ENCODE measurements around the gene CCDC70. TPM values are rescaled to one million over a fixed set of nuclear protein-coding genes. Genes with fewer than 3 reads are reported as not detected.

Gene CCDC70
- polyA plus RNA-seq (2013, experiment 1 of 2), result not detected
- not detected for polyA plus RNA-seq (2013, experiment 2 of 2)

DNA sequence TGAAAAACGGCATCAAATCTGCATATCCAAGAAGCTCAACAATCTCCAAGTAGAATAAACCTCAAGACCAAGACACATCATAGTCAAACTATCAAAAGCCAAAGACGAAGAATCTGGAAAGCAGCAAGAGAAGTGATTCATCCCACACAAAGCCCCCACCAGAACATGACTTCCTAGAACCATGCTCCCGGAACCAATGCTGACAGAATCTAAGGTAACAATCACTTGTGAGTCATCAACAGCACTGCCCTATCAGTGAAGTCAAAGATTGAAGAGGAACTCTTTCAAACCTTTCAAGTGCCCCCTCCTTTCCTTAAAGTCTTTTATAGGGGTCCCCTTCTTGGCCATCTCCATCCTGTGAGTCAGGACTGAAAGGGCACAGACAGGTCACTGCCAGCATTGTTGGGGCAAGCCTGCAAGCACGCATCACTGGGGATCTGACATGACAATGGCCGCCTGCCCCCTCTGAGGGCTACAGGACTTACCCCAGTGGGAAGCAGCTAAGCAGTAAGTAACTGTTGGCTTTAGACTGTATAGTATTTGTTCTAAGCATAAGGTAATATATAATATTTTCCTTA lies at the start of gene CCDC70:
Gene CCDC70 (plus strand): TSS at position 247 of the 578 bp plus-strand sequence. CDS start 3,443 bp downstream, outside the sequence.
- Histone ChIP-seq H3K9me3 (ENCODE audit: insufficient read depth, low read depth, low read length) (no peaks in the 10 kb centered on the region), H3K4me3 (ENCODE audit: low read length) (no peak within 1 kb of the TSS), H3K9ac (ENCODE audit: low read depth, low read length) (no peak within 1 kb of the TSS), H3K27me3 (ENCODE audit: insufficient read depth, low read length) (0 out of 2 replicates have a peak, but pooled peaks cover 3% of the 10 kb centered on the region), H3K4me1 (ENCODE audit: insufficient read depth, low read length) (no peaks in the 10 kb centered on the region), H3K36me3 (ENCODE audit: insufficient read depth, low read length) (no peaks in the 10 kb centered on the region), H3K27ac (ENCODE audit: low read depth, low read length) (no peak within 1 kb of the TSS)
- WGBS, result 89% methylated on average over 5 of the region's 5 CpGs

DNA sequence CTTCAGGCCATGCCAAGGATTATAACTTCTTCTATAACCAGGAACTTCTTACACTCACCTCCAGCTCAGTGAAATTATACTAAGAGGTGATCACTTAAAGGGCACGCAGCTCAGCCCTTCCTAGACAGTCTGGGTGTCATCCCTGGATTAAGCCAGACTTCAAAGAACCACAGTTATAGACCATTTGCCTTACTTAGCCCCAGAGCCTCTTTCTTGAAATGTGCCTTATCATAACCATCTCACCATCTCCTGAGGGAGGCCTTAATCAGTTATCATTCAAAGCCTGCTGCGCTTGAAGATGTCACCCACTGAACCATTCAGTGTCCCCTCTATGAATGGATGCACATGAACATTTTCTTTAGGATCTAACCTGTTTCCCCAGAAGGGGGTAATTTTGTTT lies 47.7 kb upstream of the CCDC70 start:
- Histone ChIP-seq H3K9ac (ENCODE audit: low read depth, low read length) (no peak overlapping the region), H3K4me3 (ENCODE audit: low read length) (no peak overlapping the region), H3K4me1 (ENCODE audit: insufficient read depth, low read length) (peaks cover 14% of the 10 kb centered on the region), H3K27me3 (ENCODE audit: insufficient read depth, low read length) (no peaks in the 10 kb centered on the region), H3K27ac (ENCODE audit: low read depth, low read length) (no peak overlapping the region), H3K36me3 (ENCODE audit: insufficient read depth, low read length) (no peaks in the 10 kb centered on the region), H3K9me3 (ENCODE audit: insufficient read depth, low read depth, low read length) (no peaks in the 10 kb centered on the region)
- 96% methylated on average over 2 of the region's 2 CpGs for WGBS

GRCh38 chr13:51814825-51815650 lies 46.7 kb upstream of the CCDC70 start:
- WGBS, result 44% methylated on average over 13 of the region's 13 CpGs
- no peak overlapping the region for H3K4me3 ChIP-seq (ENCODE audit: low read length)
- H3K9ac ChIP-seq (ENCODE audit: low read depth, low read length), result no peak overlapping the region
- peaks cover 3% of the 10 kb centered on the region; the same call in 1 of the 2 replicates for H3K27me3 ChIP-seq (ENCODE audit: insufficient read depth, low read length)
- no peaks in the 10 kb centered on the region for H3K9me3 ChIP-seq (ENCODE audit: insufficient read depth, low read depth, low read length)
- H3K27ac ChIP-seq (ENCODE audit: low read depth, low read length), result no peak overlapping the region
- peaks cover 19% of the 10 kb centered on the region for H3K4me1 ChIP-seq (ENCODE audit: insufficient read depth, low read length)
- H3K36me3 ChIP-seq (ENCODE audit: insufficient read depth, low read length), result no peaks in the 10 kb centered on the region

DNA sequence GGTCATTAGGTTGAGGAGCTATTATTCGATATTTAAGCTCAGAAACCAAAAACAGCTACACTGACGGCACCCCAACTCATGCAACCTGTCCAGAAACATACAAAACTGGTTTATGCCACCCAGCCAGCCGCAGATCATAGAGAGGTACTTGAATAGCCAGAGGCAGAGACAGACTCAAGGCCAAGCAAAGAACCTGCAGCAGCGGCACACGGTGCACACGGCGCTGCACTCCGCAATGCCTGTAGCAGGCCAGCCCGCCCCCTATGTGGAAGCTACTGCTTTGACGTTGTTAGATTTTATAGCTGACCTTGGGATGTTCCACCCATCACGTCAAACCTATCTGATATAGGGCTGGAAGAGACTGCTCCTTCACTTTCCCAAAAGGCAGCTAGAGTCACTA lies 45.9 kb upstream of the CCDC70 start:
- H3K4me3 ChIP-seq (ENCODE audit: low read length), result no peak overlapping the region
- H3K36me3 ChIP-seq (ENCODE audit: insufficient read depth, low read length), result no peaks in the 10 kb centered on the region
- H3K9me3 ChIP-seq (ENCODE audit: insufficient read depth, low read depth, low read length), result no peaks in the 10 kb centered on the region
- 88% methylated on average over 11 of the region's 11 CpGs for WGBS
- H3K4me1 ChIP-seq (ENCODE audit: insufficient read depth, low read length), result peaks cover 19% of the 10 kb centered on the region
- H3K9ac ChIP-seq (ENCODE audit: low read depth, low read length), result no peak overlapping the region
- H3K27ac ChIP-seq (ENCODE audit: low read depth, low read length), result no peak overlapping the region
- H3K27me3 ChIP-seq (ENCODE audit: insufficient read depth, low read length), result peaks cover 3% of the 10 kb centered on the region; the same call in 1 of the 2 replicates

GRCh38 chr13:51816604-51817249 lies 45.0 kb upstream of the CCDC70 start:
- 80% methylated on average over 19 of the region's 19 CpGs for WGBS
- Histone ChIP-seq H3K9ac (ENCODE audit: low read depth, low read length) (no peak overlapping the region), H3K4me3 (ENCODE audit: low read length) (no peak overlapping the region), H3K27ac (ENCODE audit: low read depth, low read length) (no peak overlapping the region), H3K4me1 (ENCODE audit: insufficient read depth, low read length) (peaks cover 21% of the 10 kb centered on the region), H3K27me3 (ENCODE audit: insufficient read depth, low read length) (peaks cover 3% of the 10 kb centered on the region; the same call in 1 of the 2 replicates), H3K9me3 (ENCODE audit: insufficient read depth, low read depth, low read length) (no peaks in the 10 kb centered on the region), H3K36me3 (ENCODE audit: insufficient read depth, low read length) (no peaks in the 10 kb centered on the region)

GRCh38 chr13:51817717-51818116 lies 44.1 kb upstream of the CCDC70 start:
- H3K9me3 ChIP-seq (ENCODE audit: insufficient read depth, low read depth, low read length), result no peaks in the 10 kb centered on the region
- peaks cover 3% of the 10 kb centered on the region; the same call in 1 of the 2 replicates for H3K27me3 ChIP-seq (ENCODE audit: insufficient read depth, low read length)
- H3K36me3 ChIP-seq (ENCODE audit: insufficient read depth, low read length), result no peaks in the 10 kb centered on the region
- H3K4me3 ChIP-seq (ENCODE audit: low read length), result no peak overlapping the region
- H3K9ac ChIP-seq (ENCODE audit: low read depth, low read length), result no peak overlapping the region
- H3K4me1 ChIP-seq (ENCODE audit: insufficient read depth, low read length), result peaks cover 21% of the 10 kb centered on the region
- 90% methylated on average over 8 of the region's 8 CpGs for WGBS
- no peak overlapping the region for H3K27ac ChIP-seq (ENCODE audit: low read depth, low read length)

GRCh38 chr13:51818276-51818675 lies 43.5 kb upstream of the CCDC70 start:
- WGBS, result 95% methylated on average over 4 of the region's 4 CpGs
- Histone ChIP-seq H3K27ac (ENCODE audit: low read depth, low read length) (no peak overlapping the region), H3K9ac (ENCODE audit: low read depth, low read length) (no peak overlapping the region), H3K4me1 (ENCODE audit: insufficient read depth, low read length) (peaks cover 21% of the 10 kb centered on the region), H3K36me3 (ENCODE audit: insufficient read depth, low read length) (no peaks in the 10 kb centered on the region), H3K9me3 (ENCODE audit: insufficient read depth, low read depth, low read length) (no peaks in the 10 kb centered on the region), H3K4me3 (ENCODE audit: low read length) (no peak overlapping the region), H3K27me3 (ENCODE audit: insufficient read depth, low read length) (peaks cover 3% of the 10 kb centered on the region; the same call in 1 of the 2 replicates)

- peaks cover 21% of the 10 kb centered on the region for H3K4me1 ChIP-seq (ENCODE audit: insufficient read depth, low read length)
- WGBS, result 70% methylated on average over 9 of the region's 9 CpGs
- H3K36me3 ChIP-seq (ENCODE audit: insufficient read depth, low read length), result no peaks in the 10 kb centered on the region
- H3K9ac ChIP-seq (ENCODE audit: low read depth, low read length), result no peak overlapping the region; the same call in 1 of the 2 replicates
- H3K27ac ChIP-seq (ENCODE audit: low read depth, low read length), result no peak overlapping the region
- peaks cover 3% of the 10 kb centered on the region; the same call in 1 of the 2 replicates for H3K27me3 ChIP-seq (ENCODE audit: insufficient read depth, low read length)
- H3K9me3 ChIP-seq (ENCODE audit: insufficient read depth, low read depth, low read length), result no peaks in the 10 kb centered on the region
- no peak overlapping the region for H3K4me3 ChIP-seq (ENCODE audit: low read length)
Observed at GRCh38 chr13:51818781-51819511, 42.8 kb upstream of the CCDC70 start.

- H3K27ac ChIP-seq (ENCODE audit: low read depth, low read length), result no peak overlapping the region
- peaks cover 3% of the 10 kb centered on the region; the same call in 1 of the 2 replicates for H3K27me3 ChIP-seq (ENCODE audit: insufficient read depth, low read length)
- no peaks in the 10 kb centered on the region for H3K36me3 ChIP-seq (ENCODE audit: insufficient read depth, low read length)
- no peaks in the 10 kb centered on the region for H3K9me3 ChIP-seq (ENCODE audit: insufficient read depth, low read depth, low read length)
- WGBS, result 84% methylated on average over 3 of the region's 3 CpGs
- H3K9ac ChIP-seq (ENCODE audit: low read depth, low read length), result no peak overlapping the region
- no peak overlapping the region for H3K4me3 ChIP-seq (ENCODE audit: low read length)
- peaks cover 21% of the 10 kb centered on the region for H3K4me1 ChIP-seq (ENCODE audit: insufficient read depth, low read length)
Observed at GRCh38 chr13:51819544-51819943, 42.2 kb upstream of the CCDC70 start.

DNA sequence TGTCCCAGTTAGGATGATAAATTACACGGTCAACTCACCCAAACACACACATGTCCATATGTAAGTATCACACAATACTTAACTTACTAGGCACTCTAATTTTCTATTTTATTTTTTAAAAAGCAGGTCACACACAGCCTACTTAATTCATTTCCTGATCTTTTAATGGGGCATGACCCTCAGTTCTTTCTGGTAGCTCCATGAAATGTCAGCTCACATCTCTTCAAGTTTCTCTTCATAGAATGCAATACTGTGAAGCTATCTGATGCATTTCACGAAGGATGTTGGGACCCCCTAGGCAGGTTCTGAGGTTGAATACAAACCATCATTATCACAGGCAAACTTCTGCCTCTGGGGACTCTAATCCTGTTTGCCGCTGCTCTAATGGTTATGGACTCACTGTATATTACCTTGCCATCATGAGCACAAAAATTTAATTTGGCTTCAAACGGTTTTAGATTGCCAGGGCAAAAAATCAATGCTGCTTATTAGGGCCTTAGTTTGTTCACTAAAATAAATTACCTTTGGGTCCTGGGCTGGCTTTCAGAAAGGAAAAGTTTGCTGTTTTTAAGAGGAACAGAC lies 41.7 kb upstream of the CCDC70 start:
- no peak overlapping the region for H3K27ac ChIP-seq (ENCODE audit: low read depth, low read length)
- no peak overlapping the region for H3K9ac ChIP-seq (ENCODE audit: low read depth, low read length)
- peaks cover 24% of the 10 kb centered on the region for H3K4me1 ChIP-seq (ENCODE audit: insufficient read depth, low read length)
- no peaks in the 10 kb centered on the region for H3K36me3 ChIP-seq (ENCODE audit: insufficient read depth, low read length)
- no peaks in the 10 kb centered on the region for H3K9me3 ChIP-seq (ENCODE audit: insufficient read depth, low read depth, low read length)
- no peak overlapping the region for H3K4me3 ChIP-seq (ENCODE audit: low read length)
- 82% methylated on average over 4 of the region's 4 CpGs for WGBS
- H3K27me3 ChIP-seq (ENCODE audit: insufficient read depth, low read length), result peaks cover 3% of the 10 kb centered on the region; the same call in 1 of the 2 replicates
